ENCODE data around the gene GALNT16. TPM values are rescaled to one million over a fixed set of nuclear protein-coding genes. Genes with fewer than 3 reads are reported as not detected.

The GALNT16 gene
- total RNA-seq, 1 donor from 2014 or later = 3.5 TPM

DNA sequence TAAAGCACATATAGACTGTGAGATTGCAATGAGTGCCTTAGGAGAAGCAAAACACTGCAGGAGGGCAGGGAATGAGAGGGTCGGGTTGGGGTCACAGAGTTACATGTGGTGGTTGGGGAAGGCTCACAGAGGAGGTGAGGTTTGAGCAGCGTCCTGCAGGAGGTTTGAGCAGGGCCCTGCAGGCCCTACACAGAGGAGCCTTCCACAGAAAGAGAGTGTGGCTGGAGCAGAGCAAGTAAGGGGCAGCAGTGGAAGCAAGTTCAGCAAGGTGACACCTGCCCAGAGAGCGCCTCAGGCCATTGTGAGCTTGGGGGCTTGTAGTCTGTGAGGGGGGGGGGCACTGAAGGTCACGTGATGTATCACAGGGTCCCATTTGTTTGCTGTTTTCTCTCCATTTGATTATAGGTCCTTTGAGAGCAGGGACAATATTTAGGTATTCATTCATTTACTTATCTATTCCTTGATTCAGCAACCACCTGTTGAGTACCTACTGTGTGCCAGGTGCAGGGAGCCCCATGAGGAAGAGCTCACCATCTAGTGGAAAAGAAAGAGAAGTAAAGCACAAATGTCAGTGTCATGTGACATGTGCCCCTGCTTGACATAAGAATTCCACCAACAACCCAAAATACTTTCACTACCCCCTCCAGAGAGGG, 56.6 kb downstream of the GALNT16 start:
- no peak for DNase-seq
- peaks cover 22% of the 10 kb centered on the region for H3K4me1 ChIP-seq
- no peak for ATAC-seq

DNA sequence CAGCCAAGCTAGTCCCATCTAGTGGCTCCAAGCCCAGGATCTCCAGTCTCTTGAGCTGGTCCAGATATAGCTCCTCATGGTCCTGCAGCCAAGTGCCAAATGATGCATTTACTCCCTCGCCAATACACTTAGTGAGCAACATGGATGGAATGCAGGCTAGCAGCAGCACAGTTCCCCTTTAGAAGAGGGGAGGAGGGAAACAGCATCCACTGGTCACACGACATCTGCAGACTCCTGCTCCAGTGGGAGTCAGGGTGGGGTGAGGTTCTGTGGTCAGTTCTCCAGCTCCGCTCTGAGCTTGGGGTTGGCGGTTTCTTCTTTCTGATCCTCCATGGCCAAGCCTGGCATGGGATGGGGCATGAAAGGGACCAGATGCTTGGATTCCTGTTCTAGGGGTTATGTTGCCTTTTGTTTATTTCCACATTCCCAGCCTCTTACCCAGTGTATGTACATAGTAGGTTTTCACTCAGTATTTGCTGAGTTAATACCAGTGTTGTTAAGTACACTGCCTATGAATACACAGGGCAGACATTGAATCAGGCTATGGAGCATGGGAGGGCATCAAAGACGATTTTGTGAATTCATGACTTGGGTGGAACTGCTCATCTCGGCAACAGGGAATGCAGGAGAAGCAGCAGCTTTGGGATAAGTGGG, 57.3 kb downstream of the GALNT16 start:
- intact Hi-C loops (cut with DNase I) = no loop called here
- TF ChIP-seq, protein P1, sequence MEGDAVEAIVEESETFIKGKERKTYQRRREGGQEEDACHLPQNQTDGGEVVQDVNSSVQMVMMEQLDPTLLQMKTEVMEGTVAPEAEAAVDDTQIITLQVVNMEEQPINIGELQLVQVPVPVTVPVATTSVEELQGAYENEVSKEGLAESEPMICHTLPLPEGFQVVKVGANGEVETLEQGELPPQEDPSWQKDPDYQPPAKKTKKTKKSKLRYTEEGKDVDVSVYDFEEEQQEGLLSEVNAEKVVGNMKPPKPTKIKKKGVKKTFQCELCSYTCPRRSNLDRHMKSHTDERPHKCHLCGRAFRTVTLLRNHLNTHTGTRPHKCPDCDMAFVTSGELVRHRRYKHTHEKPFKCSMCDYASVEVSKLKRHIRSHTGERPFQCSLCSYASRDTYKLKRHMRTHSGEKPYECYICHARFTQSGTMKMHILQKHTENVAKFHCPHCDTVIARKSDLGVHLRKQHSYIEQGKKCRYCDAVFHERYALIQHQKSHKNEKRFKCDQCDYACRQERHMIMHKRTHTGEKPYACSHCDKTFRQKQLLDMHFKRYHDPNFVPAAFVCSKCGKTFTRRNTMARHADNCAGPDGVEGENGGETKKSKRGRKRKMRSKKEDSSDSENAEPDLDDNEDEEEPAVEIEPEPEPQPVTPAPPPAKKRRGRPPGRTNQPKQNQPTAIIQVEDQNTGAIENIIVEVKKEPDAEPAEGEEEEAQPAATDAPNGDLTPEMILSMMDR (IDR thresholded peaks at IDR 0.05) = no peak
- DNase-seq (peak; percentile 58), ATAC-seq (peak; percentile 71 to 78)
- Histone ChIP-seq H3K9me3 (no peaks in the 10 kb centered on the region), H3K27ac (peak overlapping the region; percentile 9), H3K36me3 (no peaks in the 10 kb centered on the region), H3K27me3 (ENCODE audit: low read depth) (no peaks in the 10 kb centered on the region), H3K4me3 (no peak overlapping the region), H3K4me1 (peaks cover 22% of the 10 kb centered on the region)

More for the DNA sequence above, 56.6 kb downstream of the GALNT16 start:
- TF ChIP-seq, protein P1 (IDR thresholded peaks at IDR 0.05) = no peak
- Histone ChIP-seq H3K9me3 (no peaks in the 10 kb centered on the region), H3K27me3 (ENCODE audit: low read depth) (no peaks in the 10 kb centered on the region), H3K36me3 (no peaks in the 10 kb centered on the region), H3K27ac (no peak overlapping the region), H3K4me3 (no peak overlapping the region)
- intact Hi-C loops (cut with DNase I) = no loop called here

DNA sequence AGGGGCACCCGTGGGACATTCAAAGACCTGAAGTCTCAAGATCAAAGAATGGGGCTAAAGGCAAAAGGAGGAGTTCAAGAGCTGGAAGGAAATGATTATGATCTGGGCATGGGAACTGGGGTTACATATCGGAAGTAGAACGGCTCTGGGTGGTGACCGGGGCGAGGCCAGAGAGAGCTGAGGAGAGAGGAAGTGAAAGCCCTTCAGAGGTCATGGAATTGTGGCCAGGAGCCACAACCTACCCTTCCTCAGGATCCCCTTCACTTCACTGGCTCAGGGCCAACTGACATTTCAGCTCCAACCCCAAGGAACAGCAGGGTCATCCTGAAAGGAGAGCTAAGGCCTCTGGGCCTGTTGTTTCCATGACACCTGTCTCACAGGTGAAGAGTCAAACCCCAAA, 57.8 kb downstream of the GALNT16 start:
- ATAC-seq = peak; percentile 68 to 78
- H3K4me3 ChIP-seq = no peak overlapping the region
- DNase-seq = peak; percentile 66
- TF ChIP-seq, protein P1 (IDR thresholded peaks at IDR 0.05) = no peak
- no peaks in the 10 kb centered on the region for H3K27me3 ChIP-seq (ENCODE audit: low read depth)
- intact Hi-C loops (cut with DNase I) = no loop called here
- H3K36me3 ChIP-seq = no peaks in the 10 kb centered on the region
- peaks cover 22% of the 10 kb centered on the region for H3K4me1 ChIP-seq
- H3K9me3 ChIP-seq = no peaks in the 10 kb centered on the region
- peak overlapping the region; percentile 9 for H3K27ac ChIP-seq

DNA sequence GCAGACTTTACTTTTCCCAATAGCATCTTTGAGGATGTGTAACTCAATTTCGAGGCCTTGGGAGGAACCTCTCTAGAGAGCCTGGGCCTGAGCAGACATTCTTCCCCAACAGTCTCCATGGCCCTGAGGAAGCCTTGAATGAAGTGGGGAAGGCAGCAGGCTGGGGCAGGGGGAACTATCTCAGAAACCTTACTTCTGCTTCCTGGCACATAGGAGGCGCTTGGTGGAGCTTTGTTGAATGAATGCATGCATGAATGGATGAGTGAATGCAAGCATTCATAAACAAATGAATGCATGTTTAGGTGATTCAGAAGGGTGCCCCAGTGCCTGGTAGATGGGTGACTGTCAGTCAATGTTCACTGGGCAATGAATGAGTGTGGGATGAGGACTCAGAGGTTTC, 58.3 kb downstream of the GALNT16 start:
- Histone ChIP-seq H3K36me3 (no peaks in the 10 kb centered on the region), H3K4me3 (no peak overlapping the region), H3K9me3 (no peaks in the 10 kb centered on the region), H3K27ac (no peak overlapping the region), H3K4me1 (peaks cover 22% of the 10 kb centered on the region), H3K27me3 (ENCODE audit: low read depth) (no peaks in the 10 kb centered on the region)
- ATAC-seq (peak; percentile 43 to 60), DNase-seq (no peak)
- TF ChIP-seq, protein P1 (IDR thresholded peaks at IDR 0.05) = no peak
- intact Hi-C loops (cut with DNase I) = no loop called here

DNA sequence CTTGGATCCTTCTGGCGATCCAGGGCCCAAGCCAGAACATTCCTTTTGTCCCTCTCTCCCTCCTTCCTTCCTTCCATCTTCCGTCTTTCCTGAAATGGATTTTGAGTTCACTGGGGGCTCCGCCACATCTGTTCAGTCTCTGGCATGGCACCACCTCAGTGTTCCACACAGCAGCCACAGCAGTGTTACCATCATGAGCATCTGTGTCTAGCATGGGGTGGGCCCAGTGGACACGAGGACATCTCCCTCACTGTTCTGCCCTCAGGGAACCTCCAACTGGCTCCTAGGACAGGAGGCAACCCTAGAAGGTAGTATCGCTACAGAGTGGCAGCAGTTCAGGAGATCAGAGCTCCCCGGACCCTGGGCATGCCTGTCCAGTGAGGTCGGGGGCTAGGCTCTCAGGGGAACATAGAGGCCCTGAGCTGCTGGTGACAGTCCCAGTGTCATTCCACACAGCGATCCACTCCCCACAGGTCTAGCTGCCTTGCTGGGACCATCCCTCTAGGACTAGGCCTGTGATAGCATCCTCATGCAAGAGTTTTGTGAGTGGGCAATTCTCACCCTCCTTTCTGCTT, 59.0 kb downstream of the GALNT16 start:
- H3K4me1 ChIP-seq = peaks cover 22% of the 10 kb centered on the region
- ATAC-seq (no peak), DNase-seq (no peak)
- H3K27me3 ChIP-seq (ENCODE audit: low read depth) = no peaks in the 10 kb centered on the region
- TF ChIP-seq, protein P1 (IDR thresholded peaks at IDR 0.05) = no peak
- no peak overlapping the region for H3K4me3 ChIP-seq
- H3K27ac ChIP-seq = no peak overlapping the region
- no peaks in the 10 kb centered on the region for H3K36me3 ChIP-seq
- no peaks in the 10 kb centered on the region for H3K9me3 ChIP-seq
- intact Hi-C loops (cut with DNase I) = no loop called here

Measured in lower lobe of right lung (tissue), 2 donors.